Measurements from ENCODE around the gene HSF4.

The HSF4 gene

DNA sequence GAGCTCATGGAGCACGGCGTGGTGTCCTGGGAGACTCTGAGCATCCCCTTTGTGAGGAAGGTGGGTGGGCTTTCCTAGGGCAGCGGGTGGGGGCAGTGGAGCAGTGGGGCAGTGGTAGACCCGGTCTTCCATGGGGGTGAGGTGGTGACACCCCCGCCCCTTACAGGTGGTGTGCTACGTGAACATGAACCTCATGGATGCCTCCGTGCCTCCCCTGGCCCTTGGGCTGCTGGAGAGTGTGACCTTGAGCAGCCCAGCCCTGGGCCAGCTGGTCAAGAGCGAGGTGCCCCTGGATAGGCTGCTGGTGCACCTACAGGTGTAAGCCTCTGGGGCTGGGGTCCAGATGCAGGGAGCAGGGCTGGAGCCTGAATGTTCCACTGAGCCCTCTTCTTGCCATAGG lies 35.9 kb downstream of the HSF4 start:
- no peak for DNase-seq (ENCODE audit: low read depth, low spot score)
- Histone ChIP-seq H3K27ac (ENCODE audit: low read length) (no peak overlapping the region), H3K27me3 (ENCODE audit: control insufficient read depth, insufficient read depth, low read length) (no peaks in the 10 kb centered on the region), H3K36me3 (ENCODE audit: control insufficient read depth, insufficient read depth, low read length) (peaks cover 25% of the 10 kb centered on the region), H3K9me3 (ENCODE audit: control insufficient read depth, insufficient read depth, low read length) (no peaks in the 10 kb centered on the region), H3K4me3 (ENCODE audit: low read length) (no peak overlapping the region), H3K4me1 (ENCODE audit: control insufficient read depth, insufficient read depth, low read length) (peaks cover 3% of the 10 kb centered on the region; the same call in 1 of the 2 replicates)
- WGBS (ENCODE audit: insufficient coverage, insufficient read length), result no CpG with 5 or more reads among the region's 8 CpGs

DNA sequence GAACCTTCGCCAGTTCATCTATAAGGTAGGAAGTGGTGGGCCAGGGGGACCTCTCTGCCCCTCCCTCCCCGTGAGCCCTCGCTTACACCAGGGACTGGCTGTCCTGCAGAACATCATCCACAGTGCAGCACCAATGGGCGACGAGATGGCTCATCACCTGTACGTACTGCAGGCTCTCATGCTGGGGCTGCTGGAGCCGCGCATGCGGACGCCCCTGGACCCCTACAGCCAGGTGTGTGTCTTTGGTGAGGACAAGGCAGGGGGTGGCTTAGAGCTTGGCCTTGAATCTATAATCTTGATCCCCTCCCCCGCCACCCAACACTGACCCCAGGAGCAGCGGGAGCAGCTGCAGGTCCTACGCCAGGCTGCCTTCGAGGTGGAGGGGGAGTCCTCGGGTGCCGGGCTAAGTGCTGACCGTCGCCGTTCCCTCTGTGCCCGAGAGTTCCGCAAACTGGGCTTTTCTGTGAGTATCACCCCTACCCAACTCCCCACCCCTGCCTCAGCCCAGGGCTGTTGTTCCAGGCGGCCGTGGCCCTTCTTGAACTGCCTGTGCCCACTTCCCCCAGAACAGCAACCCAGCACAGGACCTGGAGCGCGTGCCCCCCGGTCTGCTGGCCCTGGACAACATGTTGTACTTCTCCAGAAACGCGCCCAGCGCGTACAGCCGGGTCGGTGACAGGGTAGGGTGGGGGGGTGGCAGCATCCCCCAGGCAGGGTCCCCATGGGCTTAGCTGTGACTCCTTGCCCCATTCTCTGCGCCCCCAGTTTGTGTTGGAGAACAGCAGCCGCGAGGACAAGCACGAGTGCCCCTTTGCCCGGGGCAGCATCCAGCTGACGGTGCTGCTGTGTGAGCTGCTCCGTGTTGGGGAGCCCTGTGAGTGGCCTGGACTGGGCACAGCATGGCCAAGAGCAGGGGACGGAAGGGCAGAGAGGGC lies 37.1 kb downstream of the HSF4 start:
- no CpG with 5 or more reads among the region's 40 CpGs for WGBS (ENCODE audit: insufficient coverage, insufficient read length)
- H3K27ac ChIP-seq (ENCODE audit: low read length), result no peak overlapping the region
- peaks cover 3% of the 10 kb centered on the region; the same call in 1 of the 2 replicates for H3K4me1 ChIP-seq (ENCODE audit: control insufficient read depth, insufficient read depth, low read length)
- H3K9me3 ChIP-seq (ENCODE audit: control insufficient read depth, insufficient read depth, low read length), result no peaks in the 10 kb centered on the region
- no peak overlapping the region for H3K4me3 ChIP-seq (ENCODE audit: low read length)
- DNase-seq (ENCODE audit: low read depth, low spot score), result no peak
- peaks cover 14% of the 10 kb centered on the region for H3K36me3 ChIP-seq (ENCODE audit: control insufficient read depth, insufficient read depth, low read length)
- H3K27me3 ChIP-seq (ENCODE audit: control insufficient read depth, insufficient read depth, low read length), result no peaks in the 10 kb centered on the region

DNA sequence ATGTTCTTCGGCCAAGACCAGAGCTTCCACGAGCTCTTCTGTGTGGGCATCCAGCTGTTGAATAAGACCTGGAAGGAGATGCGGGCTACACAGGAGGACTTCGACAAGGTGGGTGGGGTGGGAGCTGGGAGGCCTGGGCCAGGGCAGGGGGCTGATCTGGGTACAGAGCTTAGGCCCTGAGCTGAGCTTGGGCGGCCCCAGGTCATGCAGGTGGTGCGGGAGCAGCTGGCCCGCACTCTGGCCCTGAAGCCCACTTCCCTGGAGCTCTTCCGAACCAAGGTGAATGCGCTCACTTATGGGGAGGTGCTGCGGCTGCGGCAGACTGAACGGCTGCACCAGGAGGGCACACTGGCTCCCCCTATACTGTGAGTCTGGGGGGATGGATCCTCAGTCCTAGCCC lies 37.9 kb downstream of the HSF4 start:
- Histone ChIP-seq H3K27ac (ENCODE audit: low read length) (no peak overlapping the region), H3K27me3 (ENCODE audit: control insufficient read depth, insufficient read depth, low read length) (no peaks in the 10 kb centered on the region), H3K36me3 (ENCODE audit: control insufficient read depth, insufficient read depth, low read length) (peaks cover 12% of the 10 kb centered on the region), H3K4me1 (ENCODE audit: control insufficient read depth, insufficient read depth, low read length) (peaks cover 7% of the 10 kb centered on the region), H3K4me3 (ENCODE audit: low read length) (no peak overlapping the region), H3K9me3 (ENCODE audit: control insufficient read depth, insufficient read depth, low read length) (no peaks in the 10 kb centered on the region)
- no CpG with 5 or more reads among the region's 12 CpGs for WGBS (ENCODE audit: insufficient coverage, insufficient read length)
- no peak for DNase-seq (ENCODE audit: low read depth, low spot score)

DNA sequence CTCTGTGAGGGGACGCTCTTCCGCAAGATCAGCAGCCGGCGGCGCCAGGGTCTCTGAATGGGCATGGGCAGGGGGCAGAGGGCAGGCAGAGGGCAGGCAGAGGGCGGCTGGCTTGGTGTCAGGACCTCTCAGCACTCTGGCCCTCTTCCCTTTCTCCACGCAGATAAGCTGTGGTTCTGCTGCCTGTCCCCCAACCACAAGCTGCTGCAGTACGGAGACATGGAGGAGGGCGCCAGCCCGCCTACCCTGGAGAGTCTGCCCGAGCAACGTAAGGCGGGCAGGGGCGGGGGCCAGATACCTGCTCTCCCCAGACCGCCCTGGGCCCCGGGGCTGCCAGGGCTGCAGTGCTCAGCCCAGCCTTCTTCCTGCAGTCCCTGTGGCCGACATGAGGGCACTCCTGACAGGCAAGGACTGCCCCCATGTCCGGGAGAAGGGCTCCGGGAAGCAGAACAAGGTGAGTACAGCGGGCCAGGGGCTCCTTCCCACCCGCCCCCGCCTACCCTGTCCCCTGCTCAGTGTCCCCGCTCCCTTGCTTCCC lies 38.5 kb downstream of the HSF4 start:
- Histone ChIP-seq H3K27me3 (ENCODE audit: control insufficient read depth, insufficient read depth, low read length) (no peaks in the 10 kb centered on the region), H3K4me3 (ENCODE audit: low read length) (no peak overlapping the region), H3K36me3 (ENCODE audit: control insufficient read depth, insufficient read depth, low read length) (peaks cover 11% of the 10 kb centered on the region), H3K4me1 (ENCODE audit: control insufficient read depth, insufficient read depth, low read length) (peaks cover 7% of the 10 kb centered on the region), H3K27ac (ENCODE audit: low read length) (no peak overlapping the region), H3K9me3 (ENCODE audit: control insufficient read depth, insufficient read depth, low read length) (no peaks in the 10 kb centered on the region)
- WGBS (ENCODE audit: insufficient coverage, insufficient read length), result no CpG with 5 or more reads among the region's 23 CpGs
- no peak for DNase-seq (ENCODE audit: low read depth, low spot score)

DNA sequence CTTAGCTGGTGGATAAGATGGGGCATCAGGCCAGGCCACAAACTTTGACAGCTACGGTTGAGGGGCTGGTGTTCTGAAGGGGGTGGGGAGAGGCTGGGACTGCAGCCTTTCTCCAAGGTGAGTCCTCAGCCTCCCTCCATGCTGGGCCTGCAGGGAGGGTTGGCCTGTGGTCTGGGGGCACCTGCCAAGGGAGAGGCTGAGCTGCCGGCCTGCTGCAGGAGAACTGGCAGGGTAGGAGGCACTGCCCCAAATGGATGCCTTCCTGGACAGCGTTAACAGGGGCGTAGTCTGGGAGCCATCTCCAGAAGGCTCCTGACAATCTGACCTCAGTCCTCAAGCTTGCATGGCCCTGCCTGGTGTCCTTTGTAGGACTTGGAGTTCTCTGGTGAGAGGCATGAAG lies 39.5 kb downstream of the HSF4 start:
- Histone ChIP-seq H3K4me3 (ENCODE audit: low read length) (no peak overlapping the region), H3K4me1 (ENCODE audit: control insufficient read depth, insufficient read depth, low read length) (peaks cover 6% of the 10 kb centered on the region), H3K36me3 (ENCODE audit: control insufficient read depth, insufficient read depth, low read length) (peaks cover 6% of the 10 kb centered on the region; the same call in 1 of the 2 replicates), H3K9me3 (ENCODE audit: control insufficient read depth, insufficient read depth, low read length) (no peaks in the 10 kb centered on the region), H3K27ac (ENCODE audit: low read length) (no peak overlapping the region), H3K27me3 (ENCODE audit: control insufficient read depth, insufficient read depth, low read length) (no peaks in the 10 kb centered on the region)
- WGBS (ENCODE audit: insufficient coverage, insufficient read length), result no CpG with 5 or more reads among the region's 4 CpGs
- no peak for DNase-seq (ENCODE audit: low read depth, low spot score)

DNA sequence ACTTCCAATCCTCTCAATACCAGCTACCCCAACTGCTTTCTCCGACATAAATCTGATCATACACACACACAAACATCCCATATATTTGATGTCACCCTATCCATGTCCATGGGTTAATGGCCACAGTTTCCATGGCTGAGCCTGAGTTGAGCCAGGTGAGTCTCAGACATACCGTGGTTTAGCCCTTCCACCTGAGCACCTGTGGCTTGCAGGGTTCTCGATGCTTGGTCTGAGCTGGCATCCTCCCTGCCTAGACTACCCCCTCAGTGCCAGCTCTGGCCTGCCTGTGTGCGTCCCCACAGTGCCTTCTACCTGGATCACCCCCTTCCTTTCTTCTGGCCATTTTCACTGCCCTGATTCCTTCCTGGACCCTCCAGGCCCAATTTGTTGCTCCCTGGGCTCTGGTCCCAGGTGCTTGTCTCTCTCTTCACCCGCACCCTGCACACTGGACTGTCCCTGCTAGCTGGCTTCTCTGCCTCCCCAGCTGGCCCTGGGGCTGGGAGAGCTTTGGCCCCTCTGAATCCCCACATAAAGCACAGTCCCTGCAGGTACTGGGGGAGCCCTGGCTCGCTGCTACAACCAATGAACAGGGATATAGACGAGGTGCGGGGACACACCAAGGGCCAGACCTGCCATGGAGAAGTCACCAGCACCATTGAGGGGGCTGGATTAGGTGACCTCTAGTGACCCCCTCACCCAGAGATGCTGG lies 41.7 kb downstream of the HSF4 start:
- WGBS (ENCODE audit: insufficient coverage, insufficient read length), result no CpG with 5 or more reads among the region's 8 CpGs
- H3K27me3 ChIP-seq (ENCODE audit: control insufficient read depth, insufficient read depth, low read length), result no peaks in the 10 kb centered on the region
- DNase-seq (ENCODE audit: low read depth, low spot score), result no peak
- H3K4me3 ChIP-seq (ENCODE audit: low read length), result no peak overlapping the region
- H3K9me3 ChIP-seq (ENCODE audit: control insufficient read depth, insufficient read depth, low read length), result no peaks in the 10 kb centered on the region
- no peak overlapping the region for H3K27ac ChIP-seq (ENCODE audit: low read length)
- H3K36me3 ChIP-seq (ENCODE audit: control insufficient read depth, insufficient read depth, low read length), result peaks cover 6% of the 10 kb centered on the region; the same call in 1 of the 2 replicates
- H3K4me1 ChIP-seq (ENCODE audit: control insufficient read depth, insufficient read depth, low read length), result peaks cover 4% of the 10 kb centered on the region; the same call in 1 of the 2 replicates

DNA sequence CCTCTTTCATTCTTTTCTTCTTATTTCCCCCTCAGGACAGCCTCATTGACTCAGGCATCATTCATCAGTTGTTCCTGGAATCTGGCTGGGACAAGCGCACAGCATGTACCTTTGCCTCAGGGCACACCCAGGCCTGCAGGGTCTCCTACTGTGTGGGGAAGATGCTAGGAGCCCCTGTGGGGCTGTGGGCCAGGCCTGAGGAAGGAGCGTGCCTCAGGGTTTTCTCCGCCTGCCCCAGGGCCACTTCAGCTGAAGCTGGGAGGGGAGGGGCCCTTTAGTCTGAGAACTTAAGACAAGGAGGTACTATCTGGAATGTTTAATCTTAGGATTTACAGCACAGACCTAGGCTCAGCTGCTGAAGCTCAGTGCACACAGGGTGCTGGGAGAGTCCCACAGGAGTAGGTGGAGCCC lies 42.3 kb downstream of the HSF4 start:
- DNase-seq (ENCODE audit: low read depth, low spot score), result no peak
- Histone ChIP-seq H3K9me3 (ENCODE audit: control insufficient read depth, insufficient read depth, low read length) (no peaks in the 10 kb centered on the region), H3K27me3 (ENCODE audit: control insufficient read depth, insufficient read depth, low read length) (no peaks in the 10 kb centered on the region), H3K4me3 (ENCODE audit: low read length) (no peak overlapping the region), H3K4me1 (ENCODE audit: control insufficient read depth, insufficient read depth, low read length) (peaks cover 4% of the 10 kb centered on the region; the same call in 1 of the 2 replicates), H3K36me3 (ENCODE audit: control insufficient read depth, insufficient read depth, low read length) (peaks cover 6% of the 10 kb centered on the region; the same call in 1 of the 2 replicates), H3K27ac (ENCODE audit: low read length) (no peak overlapping the region)
- WGBS (ENCODE audit: insufficient coverage, insufficient read length), result no CpG with 5 or more reads among the region's 3 CpGs

DNA sequence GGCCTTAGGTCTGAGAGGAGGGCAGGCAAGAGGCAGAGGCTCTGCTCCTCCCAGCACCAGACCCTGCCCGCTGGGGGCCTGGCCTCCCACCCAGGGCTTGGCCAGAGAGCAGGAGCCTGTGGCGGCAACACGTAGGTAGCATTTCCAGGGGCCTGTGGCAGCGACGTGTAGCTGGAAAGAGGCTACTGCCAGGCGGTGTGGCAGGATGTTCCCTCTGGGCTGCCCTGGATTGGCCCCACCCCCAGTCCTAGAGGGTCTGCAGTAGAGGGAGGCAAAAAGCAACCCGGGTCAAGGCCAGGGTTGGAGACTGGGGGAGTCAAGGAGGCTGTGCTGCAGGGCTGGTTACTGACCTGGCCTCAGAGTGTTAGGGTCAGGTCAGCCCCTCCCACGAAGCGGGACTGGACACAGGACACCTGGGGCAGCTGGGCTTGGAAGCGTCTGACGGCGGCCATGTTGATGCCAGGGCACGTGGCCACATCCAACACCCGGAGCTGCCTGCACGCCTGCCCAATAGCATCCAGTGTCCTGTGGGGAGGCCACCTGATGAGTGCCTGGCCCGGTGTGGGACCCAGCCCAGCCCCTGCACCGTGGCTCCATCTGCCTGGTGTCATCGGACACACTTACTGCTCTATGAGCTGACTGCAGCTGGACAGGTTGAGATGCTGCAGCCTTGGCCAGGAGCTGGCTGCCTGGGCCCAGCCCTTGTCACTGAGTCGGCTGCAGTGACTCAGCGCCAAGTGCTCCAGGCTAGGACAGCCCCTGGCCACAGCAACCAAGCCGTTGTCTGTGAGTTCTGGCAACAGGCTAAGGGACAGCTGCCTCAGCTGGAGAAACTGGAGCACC lies 42.9 kb downstream of the HSF4 start:
- H3K4me1 ChIP-seq (ENCODE audit: control insufficient read depth, insufficient read depth, low read length), result peaks cover 4% of the 10 kb centered on the region; the same call in 1 of the 2 replicates
- WGBS (ENCODE audit: insufficient coverage, insufficient read length), result no CpG with 5 or more reads among the region's 21 CpGs
- H3K27ac ChIP-seq (ENCODE audit: low read length), result no peak overlapping the region
- no peak overlapping the region for H3K4me3 ChIP-seq (ENCODE audit: low read length)
- no peak for DNase-seq (ENCODE audit: low read depth, low spot score)
- no peaks in the 10 kb centered on the region for H3K27me3 ChIP-seq (ENCODE audit: control insufficient read depth, insufficient read depth, low read length)
- peaks cover 6% of the 10 kb centered on the region; the same call in 1 of the 2 replicates for H3K36me3 ChIP-seq (ENCODE audit: control insufficient read depth, insufficient read depth, low read length)
- H3K9me3 ChIP-seq (ENCODE audit: control insufficient read depth, insufficient read depth, low read length), result no peaks in the 10 kb centered on the region

DNA sequence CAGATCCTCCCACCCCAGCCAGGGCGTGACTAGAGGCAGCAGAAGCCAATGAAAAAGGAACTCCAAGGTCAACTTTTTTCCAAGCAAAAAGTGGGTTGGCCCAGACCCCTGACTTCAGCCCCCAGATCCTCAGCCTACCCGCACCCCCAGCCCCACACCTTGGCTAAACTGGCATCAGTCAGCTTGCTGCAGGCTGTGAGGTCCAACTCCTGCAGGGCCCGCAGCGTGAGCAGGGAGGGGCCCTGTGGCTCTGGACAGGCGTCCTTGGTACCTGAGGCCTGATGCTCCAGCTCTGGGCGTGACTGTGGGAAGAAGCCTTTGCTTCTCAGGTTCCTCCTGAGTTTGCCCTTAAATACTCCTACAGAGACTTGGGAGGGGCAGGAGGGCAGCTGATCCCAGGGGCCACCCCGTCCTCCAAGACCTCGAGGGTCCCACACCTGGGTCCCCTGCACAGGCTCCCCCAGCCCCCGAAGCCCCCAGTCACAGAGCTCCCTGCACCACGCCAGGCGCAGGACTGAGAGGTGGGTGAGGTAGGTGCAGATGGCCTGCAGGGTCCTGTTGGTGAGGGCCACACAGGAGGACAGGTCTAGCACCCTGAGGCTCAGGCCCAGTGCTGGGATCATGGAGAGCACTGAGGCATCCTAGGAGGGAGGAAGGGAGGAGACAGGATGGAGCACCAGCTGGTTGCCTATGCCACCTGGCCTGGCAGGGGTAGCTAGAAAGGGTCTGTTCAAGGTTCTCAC lies 43.8 kb downstream of the HSF4 start:
- no CpG with 5 or more reads among the region's 11 CpGs for WGBS (ENCODE audit: insufficient coverage, insufficient read length)
- no peak overlapping the region for H3K4me3 ChIP-seq (ENCODE audit: low read length)

More for the DNA sequence above, 43.8 kb downstream of the HSF4 start:
- no peak overlapping the region for H3K27ac ChIP-seq (ENCODE audit: low read length)
- no peaks in the 10 kb centered on the region for H3K9me3 ChIP-seq (ENCODE audit: control insufficient read depth, insufficient read depth, low read length)
- no peaks in the 10 kb centered on the region for H3K27me3 ChIP-seq (ENCODE audit: control insufficient read depth, insufficient read depth, low read length)
- DNase-seq (ENCODE audit: low read depth, low spot score), result no peak
- H3K4me1 ChIP-seq (ENCODE audit: control insufficient read depth, insufficient read depth, low read length), result peaks cover 4% of the 10 kb centered on the region; the same call in 1 of the 2 replicates
- peaks cover 2% of the 10 kb centered on the region; the same call in 1 of the 2 replicates for H3K36me3 ChIP-seq (ENCODE audit: control insufficient read depth, insufficient read depth, low read length)
